GM12875 (cell line): ENCODE data around the gene TAGLN2.

Experiments used
- H3K4me3 ChIP-seq: one replicate; pipeline ENCODE4 v1.5.1; 2011; ENCODE audit warnings: low read depth, low read length, control low read depth
- TF ChIP-seq, protein P1 (sequence below): IDR thresholded peaks from 2 replicates; pipeline ENCODE4 v1.5.1; 2011; ENCODE audit warnings: low read depth, mild to moderate bottlenecking, control low read depth, inconsistent platforms, low read length, moderate library complexity, borderline replicate concordance; ENCODE audit not compliant: insufficient read depth

The TAGLN2 gene

GRCh38 chr1:159935305-159935704 lies 10.0 kb upstream of the TAGLN2 start:
- H3K4me3 ChIP-seq: no peak overlapping the region
- TF ChIP-seq, protein P1, sequence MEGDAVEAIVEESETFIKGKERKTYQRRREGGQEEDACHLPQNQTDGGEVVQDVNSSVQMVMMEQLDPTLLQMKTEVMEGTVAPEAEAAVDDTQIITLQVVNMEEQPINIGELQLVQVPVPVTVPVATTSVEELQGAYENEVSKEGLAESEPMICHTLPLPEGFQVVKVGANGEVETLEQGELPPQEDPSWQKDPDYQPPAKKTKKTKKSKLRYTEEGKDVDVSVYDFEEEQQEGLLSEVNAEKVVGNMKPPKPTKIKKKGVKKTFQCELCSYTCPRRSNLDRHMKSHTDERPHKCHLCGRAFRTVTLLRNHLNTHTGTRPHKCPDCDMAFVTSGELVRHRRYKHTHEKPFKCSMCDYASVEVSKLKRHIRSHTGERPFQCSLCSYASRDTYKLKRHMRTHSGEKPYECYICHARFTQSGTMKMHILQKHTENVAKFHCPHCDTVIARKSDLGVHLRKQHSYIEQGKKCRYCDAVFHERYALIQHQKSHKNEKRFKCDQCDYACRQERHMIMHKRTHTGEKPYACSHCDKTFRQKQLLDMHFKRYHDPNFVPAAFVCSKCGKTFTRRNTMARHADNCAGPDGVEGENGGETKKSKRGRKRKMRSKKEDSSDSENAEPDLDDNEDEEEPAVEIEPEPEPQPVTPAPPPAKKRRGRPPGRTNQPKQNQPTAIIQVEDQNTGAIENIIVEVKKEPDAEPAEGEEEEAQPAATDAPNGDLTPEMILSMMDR: no peak

GRCh38 chr1:159934136-159935039 lies 9.1 kb upstream of the TAGLN2 start:
- TF ChIP-seq, protein P1: no peak
- no peak overlapping the region for H3K4me3 ChIP-seq

DNA sequence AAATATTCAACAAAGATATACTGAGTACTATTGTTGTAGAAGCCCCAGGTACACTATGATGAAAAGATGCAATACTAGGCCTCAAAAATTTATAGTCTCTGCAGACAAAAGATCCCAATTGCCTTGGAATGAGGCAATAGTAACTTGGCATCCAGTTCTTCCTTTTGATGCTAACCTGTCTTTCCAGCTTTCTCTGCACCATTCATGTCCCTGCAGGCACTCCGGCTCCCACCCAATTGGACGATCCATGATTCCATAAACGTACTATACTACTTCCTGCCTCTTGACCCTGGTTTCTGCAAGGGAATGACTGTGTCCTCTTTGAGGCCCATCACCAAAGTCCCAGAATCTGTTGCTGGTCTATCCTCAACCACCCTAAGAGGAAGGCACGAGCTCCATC lies 8.0 kb upstream of the TAGLN2 start:
- TF ChIP-seq, protein P1: no peak

GRCh38 chr1:159932296-159933285 lies 7.3 kb upstream of the TAGLN2 start:
- no peak overlapping the region for H3K4me3 ChIP-seq
- TF ChIP-seq, protein P1: no peak

More for the DNA sequence above, 8.0 kb upstream of the TAGLN2 start:
- no peak overlapping the region for H3K4me3 ChIP-seq

DNA sequence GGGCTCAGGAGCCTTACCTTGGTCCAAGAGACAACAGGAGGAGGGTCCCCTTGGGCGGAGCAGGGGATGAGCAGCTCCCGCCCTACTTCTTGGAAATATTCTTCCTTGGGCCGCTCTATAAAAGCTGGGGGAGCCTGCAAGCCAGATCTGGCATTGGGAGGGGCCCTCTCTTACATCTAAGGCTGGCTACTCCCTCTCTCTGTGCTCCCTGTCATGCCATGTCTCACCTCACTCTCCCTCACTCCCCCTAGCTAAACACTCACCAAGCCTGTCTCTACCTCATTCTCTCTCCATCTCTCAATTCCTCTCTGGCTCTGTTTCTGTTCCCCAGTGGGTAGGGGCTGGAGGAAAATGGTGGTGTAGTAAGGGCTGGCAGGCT lies 6.5 kb upstream of the TAGLN2 start:
- TF ChIP-seq, protein P1: no peak
- H3K4me3 ChIP-seq: no peak overlapping the region

DNA sequence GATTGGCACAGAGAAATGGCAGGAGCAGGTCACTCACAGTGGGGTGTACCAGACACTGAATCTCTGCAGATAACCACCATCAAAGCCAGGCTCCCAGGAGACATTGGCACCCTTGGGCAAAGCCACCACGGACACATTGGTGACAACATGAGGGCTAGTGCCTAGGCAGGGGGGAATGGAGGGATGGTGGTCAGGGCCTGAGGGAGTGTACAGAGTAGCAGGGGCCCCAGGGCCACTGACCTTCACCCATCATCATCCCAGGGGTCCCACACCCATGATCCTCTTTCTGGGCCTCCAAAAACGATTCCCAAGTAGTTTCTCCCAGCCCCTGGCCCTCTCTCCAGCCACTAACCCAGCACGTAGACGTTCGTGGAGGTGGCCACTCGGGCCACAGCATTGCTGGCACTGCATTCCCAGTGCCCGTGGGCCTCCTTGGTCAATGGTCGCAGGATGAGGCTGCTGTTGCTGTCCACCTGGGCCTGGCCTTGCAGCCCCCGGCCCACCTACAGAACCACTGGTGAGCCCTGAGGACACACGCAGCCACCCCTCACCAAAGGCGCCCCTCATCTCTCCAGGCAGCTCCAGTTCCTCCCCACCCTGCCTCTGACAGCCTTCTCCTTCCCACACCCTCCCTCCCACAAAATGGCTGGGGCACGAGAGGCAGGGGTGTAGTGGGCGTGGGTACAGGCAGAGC lies 5.9 kb upstream of the TAGLN2 start:
- TF ChIP-seq, protein P1: no peak
- no peak overlapping the region for H3K4me3 ChIP-seq
